Liver (tissue), 9 donors: ENCODE results near the gene SLC17A7. TPM values are rescaled to one million over a fixed set of nuclear protein-coding genes. Genes with fewer than 3 reads are reported as not detected.

Source experiments
- DNase-seq: peaks from one replicate; pipeline ENCODE4 v3.0.0-alpha.2; 2017; ENCODE audit warnings: low spot score
- H3K27ac ChIP-seq, 2 donors: one replicate each; pipeline ENCODE4 v1.7.0; 2013; ENCODE audit warnings: inconsistent platforms in 2 of 2, low read length in 2 of 2, control low read depth in 1 of 2, low read depth in 1 of 2, mild to moderate bottlenecking in 1 of 2
- H3K27me3 ChIP-seq, 4 donors: one replicate each; pipeline versions ENCODE4 v1.6.1 to v1.7.0; 2013; ENCODE audit warnings: low read length in 3 of 4, inconsistent platforms in 1 of 4, mild to moderate bottlenecking in 1 of 4, moderate library complexity in 1 of 4; ENCODE audit not compliant: control insufficient read depth in 4 of 4, insufficient read depth in 4 of 4
- H3K36me3 ChIP-seq, 4 donors: one replicate each; pipeline versions ENCODE4 v1.6.1 to v1.7.0; 2013; ENCODE audit warnings: low read length in 3 of 4, mild to moderate bottlenecking in 3 of 4, low read depth in 1 of 4, moderate library complexity in 1 of 4; ENCODE audit not compliant: control insufficient read depth in 4 of 4, insufficient read depth in 3 of 4
- H3K4me1 ChIP-seq, 4 donors: one replicate each; pipeline versions ENCODE4 v1.6.1 to v1.7.0; 2013; ENCODE audit warnings: low read length in 3 of 4, mild to moderate bottlenecking in 3 of 4, moderate library complexity in 1 of 4; ENCODE audit not compliant: control insufficient read depth in 4 of 4, insufficient read depth in 4 of 4
- H3K4me3 ChIP-seq, 3 donors: one replicate each; pipeline versions ENCODE4 v1.6.1 to v1.7.0; 2013; ENCODE audit warnings: low read length in 3 of 3, control low read depth in 1 of 3, low read depth in 1 of 3, mild to moderate bottlenecking in 1 of 3
- H3K9ac ChIP-seq, 2 donors: one replicate each; pipeline ENCODE4 v1.7.0; 2013; ENCODE audit warnings: low read length in 2 of 2, mild to moderate bottlenecking in 2 of 2, moderate library complexity in 2 of 2, control low read depth in 1 of 2, low read depth in 1 of 2
- H3K9me3 ChIP-seq, 4 donors: one replicate each; pipeline versions ENCODE4 v1.6.1 to v1.7.0; 2013; ENCODE audit warnings: low read length in 3 of 4; ENCODE audit not compliant: control insufficient read depth in 4 of 4
- EGR1 ChIP-seq, 2 donors: IDR thresholded peaks; 2 replicates each; pipeline ENCODE4 v1.6.1; 2016 to 2018; ENCODE audit warnings: antibody characterized with exemption in 2 of 2, low read depth in 2 of 2
- FOXA1 ChIP-seq: IDR thresholded peaks from 2 replicates; pipeline ENCODE4 v1.6.1; 2016; ENCODE audit warnings: antibody characterized with exemption
- FOXA2 ChIP-seq: IDR thresholded peaks from 2 replicates; pipeline ENCODE4 v1.6.1; 2016; ENCODE audit warnings: antibody characterized with exemption
- GABPA ChIP-seq, 2 donors: IDR thresholded peaks in 1 of 2; conservative IDR thresholded peaks in 1 of 2; 2 replicates each; pipeline ENCODE4 v1.6.1; 2016; ENCODE audit warnings: antibody characterized with exemption in 2 of 2, mild to moderate bottlenecking in 1 of 2, moderate library complexity in 1 of 2
- HNF4A ChIP-seq, 2 donors: conservative IDR thresholded peaks; 2 replicates each; pipeline ENCODE4 v1.6.1; 2016; ENCODE audit warnings: antibody characterized with exemption in 2 of 2, mild to moderate bottlenecking in 2 of 2
- HNF4G ChIP-seq: IDR thresholded peaks from 2 replicates; pipeline ENCODE4 v1.6.1; 2016; ENCODE audit warnings: antibody characterized with exemption
- JUND ChIP-seq, 2 donors: IDR thresholded peaks; 2 replicates each; pipeline ENCODE4 v1.6.1; 2016; ENCODE audit warnings: antibody characterized with exemption in 2 of 2
- NR2F2 ChIP-seq: IDR thresholded peaks from 2 replicates; pipeline ENCODE4 v1.6.1; 2016; ENCODE audit warnings: antibody characterized with exemption
- RAD21 ChIP-seq, 2 donors: IDR thresholded peaks; 2 replicates each; pipeline ENCODE4 v1.6.1; 2016; ENCODE audit warnings: antibody characterized with exemption in 2 of 2, mild to moderate bottlenecking in 2 of 2
- RXRA ChIP-seq, 2 donors: IDR thresholded peaks; 2 replicates each; pipeline ENCODE4 v1.6.1; 2017 to 2018; ENCODE audit warnings: antibody characterized with exemption in 2 of 2, mild to moderate bottlenecking in 1 of 2
- SP1 ChIP-seq: IDR thresholded peaks from 2 replicates; pipeline ENCODE4 v1.6.1; 2018; ENCODE audit warnings: antibody characterized with exemption, mild to moderate bottlenecking
- TAF1 ChIP-seq: conservative IDR thresholded peaks from 2 replicates; pipeline ENCODE4 v1.6.1; 2016; ENCODE audit warnings: antibody characterized with exemption, mild to moderate bottlenecking
- YY1 ChIP-seq: IDR thresholded peaks from 2 replicates; pipeline ENCODE4 v1.6.1; 2016; ENCODE audit warnings: antibody characterized with exemption, mild to moderate bottlenecking
- WGBS: extraction: QIAGEN DNeasy Blood & Tissue Kit; methylation state at CpG from one replicate; pipeline ENCODE4 v1.1.7; 2013; 5-methylcytosine and 5-hydroxymethylcytosine counted together
- polyA plus RNA-seq, 2 donors: library from polyadenylated mRNA; stranded (reverse) in 1 of 2; unstranded in 1 of 2; fragments of 200-250 nt in 1 of 2; fragments of >200 nt in 1 of 2; fragmentation: Nextera tagmentation in 1 of 2; extraction: Ambion mirVana in 1 of 2; gene quantifications; one replicate each; pipeline versions ENCODE4 v1.2.1 to v1.2.3, GENCODE V29; 2013 to 2015
- total RNA-seq, 2 donors: library from RNA; depleted of rRNA; stranded (reverse); fragments of >200 nt; gene quantifications; one replicate each; pipeline ENCODE4 v1.2.3, GENCODE V29; 2014
- TF ChIP-seq, protein P1 (sequence below): IDR thresholded peaks from 2 replicates; pipeline ENCODE4 v1.6.1; 2016; ENCODE audit warnings: antibody characterized with exemption
- TF ChIP-seq, protein P2 (sequence below): IDR thresholded peaks from 2 replicates; pipeline ENCODE4 v1.6.1; 2016; ENCODE audit warnings: antibody characterized with exemption
- TF ChIP-seq, protein P3 (sequence below): IDR thresholded peaks from 2 replicates; pipeline ENCODE4 v1.6.1; 2016; ENCODE audit warnings: antibody characterized with exemption, mild to moderate bottlenecking
- TF ChIP-seq, protein P4 (sequence below): IDR thresholded peaks from 2 replicates; pipeline ENCODE4 v1.6.1; 2016; ENCODE audit warnings: antibody characterized with exemption
- TF ChIP-seq, protein P5 (sequence below): fragments of 150-350 bp; IDR thresholded peaks from 2 replicates; pipeline ENCODE4 v1.5.1; 2017; ENCODE audit warnings: improper control_type of control experiment, low read depth, low read length; ENCODE audit not compliant: missing input control
- donor health status: healthy.
- donor health status: healthy.
- donor health status: healthy.
- donor health status: healthy.
- donor health status: healthy.

Gene SLC17A7
- under 1 TPM in 1 of 2 donors, not detected in 1; 0.08 TPM for total RNA-seq
- under 1 TPM in 1 of 2 donors, not detected in 1; 0.06 TPM for polyA plus RNA-seq

DNA sequence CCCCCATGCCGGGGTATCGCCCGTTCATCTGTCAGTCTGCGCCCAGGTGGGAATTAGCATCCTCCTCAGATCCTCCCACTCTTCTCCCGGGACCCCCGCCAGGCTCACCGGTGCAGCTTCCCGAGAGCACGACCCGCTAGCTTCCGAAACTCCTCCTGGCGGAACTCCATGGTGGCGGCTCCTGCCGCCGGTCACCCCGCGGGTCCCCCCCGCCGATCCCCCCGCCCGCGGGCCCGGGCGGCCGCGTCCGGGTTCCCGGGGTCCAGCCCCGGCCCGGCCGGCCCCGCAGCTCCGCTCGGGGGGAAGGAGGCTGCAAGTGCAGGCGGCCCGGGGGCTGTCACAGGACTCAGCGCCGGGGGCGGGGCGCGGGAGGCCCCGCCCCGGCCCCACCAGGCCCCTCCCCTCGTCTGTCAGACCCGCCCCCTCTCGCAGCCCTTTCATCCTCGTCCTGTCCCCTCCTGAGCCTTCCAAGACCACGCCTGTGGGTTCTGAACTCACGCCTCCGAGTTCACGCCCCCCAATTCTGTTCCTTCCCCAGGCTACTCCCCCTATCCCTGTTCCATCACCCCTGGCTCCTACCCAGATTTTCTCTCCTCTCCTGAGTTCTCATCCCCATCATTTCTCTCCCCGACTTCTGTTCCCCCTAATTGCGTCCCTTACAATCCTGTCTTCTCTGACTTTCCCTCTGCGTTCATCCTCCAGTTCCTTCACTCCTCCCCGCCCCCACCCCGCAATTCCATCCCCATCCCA lies at the start of gene SLC17A7:
SLC17A7 (minus strand) TSS at position 318 of the 750 bp plus-strand sequence; CDS start at position 170, 148 bp downstream.
- no peak for DNase-seq
- no peak within 1 kb of the TSS for H3K27ac ChIP-seq

More for the DNA sequence above, at the start of gene SLC17A7:
- no peak within 1 kb of the TSS for H3K9ac ChIP-seq
- peaks cover 0 to 8% (median 3%) of the 10 kb centered on the region in 4 donors for H3K4me1 ChIP-seq
- TF ChIP-seq EGR1 (IDR thresholded peaks at IDR 0.05; ENCODE audit: low read depth in 2 of 2), result no peak
- TF ChIP-seq HNF4G, result no peak
- TF ChIP-seq, protein P1, sequence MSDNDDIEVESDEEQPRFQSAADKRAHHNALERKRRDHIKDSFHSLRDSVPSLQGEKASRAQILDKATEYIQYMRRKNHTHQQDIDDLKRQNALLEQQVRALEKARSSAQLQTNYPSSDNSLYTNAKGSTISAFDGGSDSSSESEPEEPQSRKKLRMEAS, result no peak
- no peak for TF ChIP-seq FOXA2
- no peak for TF ChIP-seq YY1
- TF ChIP-seq HNF4A (conservative IDR thresholded peaks at IDR 0.05), result no peak
- no peak for TF ChIP-seq RAD21 (IDR thresholded peaks at IDR 0.05)
- TF ChIP-seq, protein P2, sequence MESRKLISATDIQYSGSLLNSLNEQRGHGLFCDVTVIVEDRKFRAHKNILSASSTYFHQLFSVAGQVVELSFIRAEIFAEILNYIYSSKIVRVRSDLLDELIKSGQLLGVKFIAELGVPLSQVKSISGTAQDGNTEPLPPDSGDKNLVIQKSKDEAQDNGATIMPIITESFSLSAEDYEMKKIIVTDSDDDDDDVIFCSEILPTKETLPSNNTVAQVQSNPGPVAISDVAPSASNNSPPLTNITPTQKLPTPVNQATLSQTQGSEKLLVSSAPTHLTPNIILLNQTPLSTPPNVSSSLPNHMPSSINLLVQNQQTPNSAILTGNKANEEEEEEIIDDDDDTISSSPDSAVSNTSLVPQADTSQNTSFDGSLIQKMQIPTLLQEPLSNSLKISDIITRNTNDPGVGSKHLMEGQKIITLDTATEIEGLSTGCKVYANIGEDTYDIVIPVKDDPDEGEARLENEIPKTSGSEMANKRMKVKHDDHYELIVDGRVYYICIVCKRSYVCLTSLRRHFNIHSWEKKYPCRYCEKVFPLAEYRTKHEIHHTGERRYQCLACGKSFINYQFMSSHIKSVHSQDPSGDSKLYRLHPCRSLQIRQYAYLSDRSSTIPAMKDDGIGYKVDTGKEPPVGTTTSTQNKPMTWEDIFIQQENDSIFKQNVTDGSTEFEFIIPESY, result no peak
- TF ChIP-seq GABPA (IDR thresholded peaks at IDR 0.05 in 1 of 2, conservative IDR thresholded peaks at IDR 0.05 in 1 of 2), result no peak
- TF ChIP-seq JUND (IDR thresholded peaks at IDR 0.05), result no peak
- no peak for TF ChIP-seq NR2F2
- no peak for TF ChIP-seq FOXA1
- TF ChIP-seq, protein P3, sequence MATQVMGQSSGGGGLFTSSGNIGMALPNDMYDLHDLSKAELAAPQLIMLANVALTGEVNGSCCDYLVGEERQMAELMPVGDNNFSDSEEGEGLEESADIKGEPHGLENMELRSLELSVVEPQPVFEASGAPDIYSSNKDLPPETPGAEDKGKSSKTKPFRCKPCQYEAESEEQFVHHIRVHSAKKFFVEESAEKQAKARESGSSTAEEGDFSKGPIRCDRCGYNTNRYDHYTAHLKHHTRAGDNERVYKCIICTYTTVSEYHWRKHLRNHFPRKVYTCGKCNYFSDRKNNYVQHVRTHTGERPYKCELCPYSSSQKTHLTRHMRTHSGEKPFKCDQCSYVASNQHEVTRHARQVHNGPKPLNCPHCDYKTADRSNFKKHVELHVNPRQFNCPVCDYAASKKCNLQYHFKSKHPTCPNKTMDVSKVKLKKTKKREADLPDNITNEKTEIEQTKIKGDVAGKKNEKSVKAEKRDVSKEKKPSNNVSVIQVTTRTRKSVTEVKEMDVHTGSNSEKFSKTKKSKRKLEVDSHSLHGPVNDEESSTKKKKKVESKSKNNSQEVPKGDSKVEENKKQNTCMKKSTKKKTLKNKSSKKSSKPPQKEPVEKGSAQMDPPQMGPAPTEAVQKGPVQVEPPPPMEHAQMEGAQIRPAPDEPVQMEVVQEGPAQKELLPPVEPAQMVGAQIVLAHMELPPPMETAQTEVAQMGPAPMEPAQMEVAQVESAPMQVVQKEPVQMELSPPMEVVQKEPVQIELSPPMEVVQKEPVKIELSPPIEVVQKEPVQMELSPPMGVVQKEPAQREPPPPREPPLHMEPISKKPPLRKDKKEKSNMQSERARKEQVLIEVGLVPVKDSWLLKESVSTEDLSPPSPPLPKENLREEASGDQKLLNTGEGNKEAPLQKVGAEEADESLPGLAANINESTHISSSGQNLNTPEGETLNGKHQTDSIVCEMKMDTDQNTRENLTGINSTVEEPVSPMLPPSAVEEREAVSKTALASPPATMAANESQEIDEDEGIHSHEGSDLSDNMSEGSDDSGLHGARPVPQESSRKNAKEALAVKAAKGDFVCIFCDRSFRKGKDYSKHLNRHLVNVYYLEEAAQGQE, result no peak
- TF ChIP-seq SP1, result no peak
- TF ChIP-seq TAF1, result no peak
- no peak for TF ChIP-seq RXRA (IDR thresholded peaks at IDR 0.05)
- TF ChIP-seq, protein P4, sequence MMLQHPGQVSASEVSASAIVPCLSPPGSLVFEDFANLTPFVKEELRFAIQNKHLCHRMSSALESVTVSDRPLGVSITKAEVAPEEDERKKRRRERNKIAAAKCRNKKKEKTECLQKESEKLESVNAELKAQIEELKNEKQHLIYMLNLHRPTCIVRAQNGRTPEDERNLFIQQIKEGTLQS, result no peak
- TF ChIP-seq, protein P5, sequence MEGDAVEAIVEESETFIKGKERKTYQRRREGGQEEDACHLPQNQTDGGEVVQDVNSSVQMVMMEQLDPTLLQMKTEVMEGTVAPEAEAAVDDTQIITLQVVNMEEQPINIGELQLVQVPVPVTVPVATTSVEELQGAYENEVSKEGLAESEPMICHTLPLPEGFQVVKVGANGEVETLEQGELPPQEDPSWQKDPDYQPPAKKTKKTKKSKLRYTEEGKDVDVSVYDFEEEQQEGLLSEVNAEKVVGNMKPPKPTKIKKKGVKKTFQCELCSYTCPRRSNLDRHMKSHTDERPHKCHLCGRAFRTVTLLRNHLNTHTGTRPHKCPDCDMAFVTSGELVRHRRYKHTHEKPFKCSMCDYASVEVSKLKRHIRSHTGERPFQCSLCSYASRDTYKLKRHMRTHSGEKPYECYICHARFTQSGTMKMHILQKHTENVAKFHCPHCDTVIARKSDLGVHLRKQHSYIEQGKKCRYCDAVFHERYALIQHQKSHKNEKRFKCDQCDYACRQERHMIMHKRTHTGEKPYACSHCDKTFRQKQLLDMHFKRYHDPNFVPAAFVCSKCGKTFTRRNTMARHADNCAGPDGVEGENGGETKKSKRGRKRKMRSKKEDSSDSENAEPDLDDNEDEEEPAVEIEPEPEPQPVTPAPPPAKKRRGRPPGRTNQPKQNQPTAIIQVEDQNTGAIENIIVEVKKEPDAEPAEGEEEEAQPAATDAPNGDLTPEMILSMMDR, result no peak
- H3K36me3 ChIP-seq, result peaks cover 0 to 2% (median 0%) of the 10 kb centered on the region in 4 donors
- H3K27me3 ChIP-seq, result peaks cover 0 to 3% (median 1%) of the 10 kb centered on the region in 4 donors
- H3K4me3 ChIP-seq, result peak within 1 kb of the TSS in 1 of 3 donors; percentile 28
- H3K9me3 ChIP-seq, result no peaks in the 10 kb centered on the region
- 8% methylated on average over 56 of the region's 56 CpGs for WGBS
